Osteoblast (primary cell): ENCODE measurements around the gene UBN1. TPM values are rescaled to one million over a fixed set of nuclear protein-coding genes. Genes with fewer than 3 reads are reported as not detected.

Source experiments
- DNase-seq: peaks from one replicate; pipeline ENCODE4 v3.0.0; 2011; ENCODE audit warnings: low spot score, mixed read lengths; ENCODE audit not compliant: insufficient read length; ENCODE audit errors: missing footprints
- H2AFZ ChIP-seq: 2 replicates; pipeline ENCODE4 v1.6.0; 2011; ENCODE audit warnings: mild to moderate bottlenecking, low read length
- H3K27ac ChIP-seq: 2 replicates; pipeline ENCODE4 v1.5.1; 2011; ENCODE audit warnings: mild to moderate bottlenecking, low read depth, low read length, moderate library complexity
- H3K27me3 ChIP-seq: 2 replicates; pipeline ENCODE4 v1.6.0; 2012; ENCODE audit warnings: mild to moderate bottlenecking, control low read depth, inconsistent platforms, low read length, moderate library complexity; ENCODE audit not compliant: insufficient read depth
- H3K36me3 ChIP-seq: 2 replicates; pipeline ENCODE4 v1.5.1; 2011; ENCODE audit warnings: mild to moderate bottlenecking, low read length, control low read depth, moderate library complexity; ENCODE audit not compliant: insufficient read depth
- H3K4me1 ChIP-seq: 2 replicates; pipeline ENCODE4 v1.5.1; 2011; ENCODE audit warnings: mild to moderate bottlenecking, low read length, control low read depth, moderate library complexity; ENCODE audit not compliant: insufficient read depth
- H3K4me2 ChIP-seq: 2 replicates; pipeline ENCODE4 v1.6.0; 2011; ENCODE audit warnings: mild to moderate bottlenecking, low read length; ENCODE audit not compliant: insufficient read depth
- H3K4me3 ChIP-seq: fragments of 200-600 bp; sonication (generic); 3 replicates; pipeline ENCODE4 v1.5.1; 2012; ENCODE audit warnings: mild to moderate bottlenecking, low read length, inconsistent platforms; ENCODE audit not compliant: insufficient read depth
- H3K79me2 ChIP-seq: 2 replicates; pipeline ENCODE4 v1.6.0; 2012; ENCODE audit warnings: mild to moderate bottlenecking, low read length, control low read depth, inconsistent platforms; ENCODE audit not compliant: insufficient read depth
- H3K9me3 ChIP-seq: 2 replicates; pipeline ENCODE4 v1.5.1; 2011; ENCODE audit warnings: low read depth, low read length, control low read depth
- H4K20me1 ChIP-seq: 2 replicates; pipeline ENCODE4 v1.6.0; 2012; ENCODE audit warnings: mild to moderate bottlenecking, low read length, control low read depth; ENCODE audit not compliant: insufficient read depth
- CTCF ChIP-seq: IDR thresholded peaks from 2 replicates; pipeline ENCODE4 v1.5.1; 2011; ENCODE audit warnings: mild to moderate bottlenecking, low read depth, low read length, moderate library complexity; ENCODE audit errors: extremely low read depth
- total RNA-seq: library from RNA; depleted of rRNA; stranded (reverse); fragments of >200 nt; gene quantifications from 2 replicates; pipeline ENCODE4 v1.2.3, GENCODE V29; 2012

The UBN1 gene
- total RNA-seq = 34.5 and 38.4 TPM in 2 replicates

GRCh38 chr16:4846901-4847773 lies at the start of gene UBN1, which contains the start of gene GLYR1:
Gene UBN1 (plus strand): TSS chr16:4847481. CDS start chr16:4852918, 5,437 bp downstream.
Gene GLYR1 (minus strand): TSS chr16:4847288. CDS start chr16:4847265, 23 bp downstream.
- H4K20me1 ChIP-seq = peaks cover 62% of the 10 kb centered on the region
- DNase-seq = peak; percentile 99

GRCh38 chr16:4797805-4798252 lies 49.5 kb upstream of the UBN1 start:
- TF ChIP-seq CTCF = no peak
- no peak overlapping the region for H2AFZ ChIP-seq
- no peaks in the 10 kb centered on the region for H3K36me3 ChIP-seq

More at GRCh38 chr16:4846901-4847773, at the start of gene UBN1, which contains the start of gene GLYR1:
- Histone ChIP-seq H3K27me3 (no peaks in the 10 kb centered on the region), H2AFZ (peak within 1 kb of the TSS; percentile 89), H3K4me3 (peak within 1 kb of the TSS; percentile 92), H3K4me2 (peak within 1 kb of the TSS; percentile 96), H3K27ac (peak within 1 kb of the TSS; percentile 88), H3K79me2 (peaks cover 83% of the 10 kb centered on the region), H3K4me1 (peaks cover 31% of the 10 kb centered on the region), H3K36me3 (peaks cover 25% of the 10 kb centered on the region), H3K9me3 (no peaks in the 10 kb centered on the region)
- no peak for TF ChIP-seq CTCF

GRCh38 chr16:4798456-4798855 lies 48.8 kb upstream of the UBN1 start:
- H3K4me1 ChIP-seq = peaks cover 11% of the 10 kb centered on the region
- no peaks in the 10 kb centered on the region for H3K9me3 ChIP-seq
- no peak overlapping the region for H3K4me3 ChIP-seq
- H3K79me2 ChIP-seq = no peaks in the 10 kb centered on the region
- H3K4me2 ChIP-seq = no peak overlapping the region
- no peak overlapping the region for H3K27ac ChIP-seq
- no peak overlapping the region for H2AFZ ChIP-seq
- H4K20me1 ChIP-seq = no peaks in the 10 kb centered on the region
- no peaks in the 10 kb centered on the region for H3K27me3 ChIP-seq
- peak; percentile 46 for DNase-seq
- H3K36me3 ChIP-seq = no peaks in the 10 kb centered on the region
- no peak for TF ChIP-seq CTCF

More at GRCh38 chr16:4797805-4798252, 49.5 kb upstream of the UBN1 start:
- Histone ChIP-seq H3K27me3 (no peaks in the 10 kb centered on the region), H3K4me1 (peaks cover 6% of the 10 kb centered on the region), H3K4me3 (no peak overlapping the region), H3K4me2 (no peak overlapping the region), H3K27ac (no peak overlapping the region), H3K9me3 (no peaks in the 10 kb centered on the region), H3K79me2 (no peaks in the 10 kb centered on the region), H4K20me1 (no peaks in the 10 kb centered on the region)
- DNase-seq = peak; percentile 32
